Measurements from ENCODE around the gene ZKSCAN7. TPM values are rescaled to one million over a fixed set of nuclear protein-coding genes. Genes with fewer than 3 reads are reported as not detected.

Gene ZKSCAN7
- total RNA-seq, 4 donors from 2014 or later, result 0.37 to 3.2 (median 1.0) TPM

DNA sequence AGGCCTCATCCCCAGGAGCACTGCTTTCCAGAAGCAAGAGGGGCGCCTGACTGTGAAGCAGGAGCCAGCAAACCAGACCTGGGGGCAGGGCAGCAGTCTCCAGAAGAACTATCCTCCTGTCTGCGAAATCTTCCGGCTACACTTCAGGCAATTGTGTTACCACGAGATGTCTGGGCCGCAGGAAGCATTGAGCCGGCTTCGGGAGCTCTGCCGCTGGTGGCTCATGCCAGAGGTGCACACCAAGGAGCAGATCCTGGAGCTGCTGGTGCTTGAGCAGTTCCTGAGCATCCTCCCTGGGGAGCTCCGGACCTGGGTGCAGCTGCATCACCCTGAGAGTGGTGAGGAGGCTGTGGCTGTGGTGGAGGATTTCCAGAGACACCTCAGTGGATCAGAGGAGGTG is 2.1 kb downstream of the ZKSCAN7 start:
- no peak for DNase-seq
- TF ChIP-seq POLR2A (IDR thresholded peaks at IDR 0.05) (no peak), EP300 (IDR thresholded peaks at IDR 0.05; ENCODE audit: low read depth) (no peak), POLR2AphosphoS5 (IDR thresholded peaks at IDR 0.05) (no peak), CTCF (IDR thresholded peaks at IDR 0.05) (no peak)
- Histone ChIP-seq H3K9me3 (peaks cover 0 to under 1% of the 10 kb centered on the region in 2 donors), H3K4me1 (peaks cover 0 to 14% (median 8%) of the 10 kb centered on the region in 4 donors), H3K27me3 (peaks cover 9% of the 10 kb centered on the region), H3K27ac (no peak overlapping the region), H3K4me3 (no peak overlapping the region), H3K36me3 (peaks cover 0 to 8% (median 0%) of the 10 kb centered on the region in 4 donors)
- intact Hi-C loops (cut with DNase I; ENCODE audit: low total_unique reads) (no loop called here), in situ Hi-C loops (cut with MboI; ENCODE audit: low pct_ligation_motif_present in 1 of 4, low pct_unique_long_range_greater_than_20kb in 1 of 4, low sequenced_read_pairs in 3 of 4) (no loop called here)
- WGBS, 2 donors (ENCODE audit: low coverage in 1 of 2), result 99% methylated on average over 9 of the region's 9 CpGs; no CpG with 5 or more reads in 1 of the 2 donors

- 79 to 89% methylated on average over 1 of the region's 1 CpG for WGBS, 2 donors (ENCODE audit: low coverage in 1 of 2)
- peaks cover 0 to 14% (median 0%) of the 10 kb centered on the region in 4 donors for H3K36me3 ChIP-seq
- intact Hi-C loops (cut with DNase I; ENCODE audit: low total_unique reads) (no loop called here), in situ Hi-C loops (cut with MboI; ENCODE audit: low pct_ligation_motif_present in 1 of 4, low pct_unique_long_range_greater_than_20kb in 1 of 4, low sequenced_read_pairs in 3 of 4) (no loop called here)
- no peaks in the 10 kb centered on the region for H3K27me3 ChIP-seq
- no peak for DNase-seq
- H3K4me1 ChIP-seq, result peaks cover 0 to 4% (median 1%) of the 10 kb centered on the region in 4 donors
- peaks cover 0 to 3% of the 10 kb centered on the region in 2 donors for H3K9me3 ChIP-seq
- no peak overlapping the region for H3K27ac ChIP-seq
- H3K4me3 ChIP-seq, result no peak overlapping the region
- TF ChIP-seq POLR2AphosphoS5 (IDR thresholded peaks at IDR 0.05) (no peak), EP300 (IDR thresholded peaks at IDR 0.05; ENCODE audit: low read depth) (no peak), CTCF (IDR thresholded peaks at IDR 0.05) (no peak), POLR2A (IDR thresholded peaks at IDR 0.05) (no peak)
These were observed 6.1 kb downstream of the ZKSCAN7 start for GRCh38 chr3:44561076-44561475.

- H3K27ac ChIP-seq, result no peak overlapping the region
- no peaks in the 10 kb centered on the region for H3K4me1 ChIP-seq
- no peak for DNase-seq
- no peak overlapping the region for H3K4me3 ChIP-seq
- TF ChIP-seq POLR2A (IDR thresholded peaks at IDR 0.05) (no peak), EP300 (IDR thresholded peaks at IDR 0.05; ENCODE audit: low read depth) (no peak), CTCF (IDR thresholded peaks at IDR 0.05) (no peak), POLR2AphosphoS5 (IDR thresholded peaks at IDR 0.05) (no peak)
- H3K9me3 ChIP-seq, result peaks cover 0 to 3% of the 10 kb centered on the region in 2 donors
- in situ Hi-C loops (cut with MboI; ENCODE audit: low pct_ligation_motif_present in 1 of 4, low pct_unique_long_range_greater_than_20kb in 1 of 4, low sequenced_read_pairs in 3 of 4) (no loop called here), intact Hi-C loops (cut with DNase I; ENCODE audit: low total_unique reads) (no loop called here)
- peaks cover 0 to 16% (median 0%) of the 10 kb centered on the region in 4 donors for H3K36me3 ChIP-seq
- H3K27me3 ChIP-seq, result no peaks in the 10 kb centered on the region
- WGBS, 2 donors (ENCODE audit: low coverage in 1 of 2), result 79 to 93% methylated on average over 2 to 3 of the region's 3 CpGs
These were observed 7.2 kb downstream of the ZKSCAN7 start for GRCh38 chr3:44562147-44562546.

DNA sequence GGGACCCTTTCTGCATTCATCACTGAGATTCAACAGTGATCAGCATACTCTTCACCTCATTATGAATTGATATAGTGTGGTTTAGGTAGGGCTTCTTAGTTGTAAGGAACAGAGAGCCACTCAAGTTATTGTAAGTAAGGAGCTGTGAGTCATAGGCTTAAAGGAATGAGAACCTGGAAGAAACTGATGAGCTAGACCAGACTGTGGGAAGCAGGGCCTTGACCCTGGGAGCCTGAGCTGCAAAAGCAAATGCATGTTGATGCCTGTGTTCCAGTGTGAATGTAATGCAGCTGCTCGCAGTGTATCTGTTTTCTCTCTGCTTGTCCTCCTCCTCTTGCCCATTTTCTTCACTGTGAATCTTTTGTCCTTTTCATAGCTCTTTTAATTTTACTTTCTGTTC is 13.6 kb downstream of the ZKSCAN7 start:
- no peaks in the 10 kb centered on the region for H3K4me1 ChIP-seq
- no peak for DNase-seq
- intact Hi-C loops (cut with DNase I; ENCODE audit: low total_unique reads), result no loop called here
- H3K4me3 ChIP-seq, result no peak overlapping the region
- peaks cover 0 to 42% (median 7%) of the 10 kb centered on the region in 4 donors for H3K36me3 ChIP-seq
- H3K27me3 ChIP-seq, result no peaks in the 10 kb centered on the region
- in situ Hi-C loops (cut with MboI; ENCODE audit: low pct_ligation_motif_present in 1 of 4, low pct_unique_long_range_greater_than_20kb in 1 of 4, low sequenced_read_pairs in 3 of 4), result no loop called here
- 88 to 90% methylated on average over 1 of the region's 1 CpG for WGBS, 2 donors (ENCODE audit: low coverage in 1 of 2)
- H3K27ac ChIP-seq, result no peak overlapping the region
- H3K9me3 ChIP-seq, result peaks cover 13 to 15% of the 10 kb centered on the region in 2 donors
- TF ChIP-seq CTCF (IDR thresholded peaks at IDR 0.05), result no peak
- TF ChIP-seq POLR2AphosphoS5 (IDR thresholded peaks at IDR 0.05), result no peak
- no peak for TF ChIP-seq POLR2A (IDR thresholded peaks at IDR 0.05)
- no peak for TF ChIP-seq EP300 (IDR thresholded peaks at IDR 0.05; ENCODE audit: low read depth)

Measured in transverse colon (tissue), 4 donors.